Vagina (tissue), 2 donors: ENCODE results near the gene CFAP251.

Experiments
- POLR2AphosphoS5 ChIP-seq, 2 donors: sonication (generic); formaldehyde crosslinking; IDR thresholded peaks; one replicate each; pipeline ENCODE4 v1.9.0; 2017; ENCODE audit warnings: antibody characterized with exemption in 2 of 2, mild to moderate bottlenecking in 2 of 2, low read depth in 1 of 2; ENCODE audit not compliant: insufficient read depth in 1 of 2
- TF ChIP-seq, protein P1 (sequence below), 3 experiments: fragments of 450-650 bp in 2 of 3; fragments of 200-600 bp in 1 of 3; sonication (generic) in 1 of 3; IDR thresholded peaks; one replicate each; pipeline ENCODE4 v1.5.1; 2017 to 2019; ENCODE audit warnings: antibody characterized with exemption in 3 of 3, mild to moderate bottlenecking in 2 of 3, moderate library complexity in 2 of 3

DNA sequence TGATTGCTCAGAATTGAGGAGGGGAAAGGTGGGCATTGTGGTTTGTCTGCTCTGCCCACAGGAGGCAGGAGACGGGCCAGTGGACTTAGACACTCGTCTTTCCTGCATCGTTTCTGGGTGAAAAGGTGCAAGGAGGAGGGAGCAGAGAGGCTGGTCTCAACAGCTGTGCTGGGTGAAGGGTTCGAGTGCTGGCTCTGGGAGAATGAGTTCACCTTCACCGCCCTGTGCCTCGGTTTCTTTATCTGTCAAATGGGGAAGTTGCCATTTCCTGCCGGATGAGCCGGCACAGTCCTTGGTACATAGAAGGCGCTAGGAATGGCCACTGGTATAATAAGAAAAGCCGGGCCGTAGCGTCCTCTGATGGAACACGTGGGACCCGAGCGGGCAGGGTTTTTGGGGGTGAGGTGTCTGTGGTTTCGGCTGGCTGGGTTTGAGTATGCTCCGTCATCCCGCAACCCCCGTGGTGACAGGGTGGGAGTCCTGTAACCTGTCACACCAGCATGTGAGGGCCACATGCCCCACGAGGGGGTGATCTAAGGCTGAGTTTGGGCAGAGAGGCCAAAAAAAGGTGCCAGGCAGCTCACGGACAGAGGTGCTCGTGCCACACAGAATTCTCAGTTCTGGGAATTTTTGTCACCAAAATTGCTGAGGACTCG lies 110.6 kb downstream of the CFAP251 start:
- TF ChIP-seq, protein P1, sequence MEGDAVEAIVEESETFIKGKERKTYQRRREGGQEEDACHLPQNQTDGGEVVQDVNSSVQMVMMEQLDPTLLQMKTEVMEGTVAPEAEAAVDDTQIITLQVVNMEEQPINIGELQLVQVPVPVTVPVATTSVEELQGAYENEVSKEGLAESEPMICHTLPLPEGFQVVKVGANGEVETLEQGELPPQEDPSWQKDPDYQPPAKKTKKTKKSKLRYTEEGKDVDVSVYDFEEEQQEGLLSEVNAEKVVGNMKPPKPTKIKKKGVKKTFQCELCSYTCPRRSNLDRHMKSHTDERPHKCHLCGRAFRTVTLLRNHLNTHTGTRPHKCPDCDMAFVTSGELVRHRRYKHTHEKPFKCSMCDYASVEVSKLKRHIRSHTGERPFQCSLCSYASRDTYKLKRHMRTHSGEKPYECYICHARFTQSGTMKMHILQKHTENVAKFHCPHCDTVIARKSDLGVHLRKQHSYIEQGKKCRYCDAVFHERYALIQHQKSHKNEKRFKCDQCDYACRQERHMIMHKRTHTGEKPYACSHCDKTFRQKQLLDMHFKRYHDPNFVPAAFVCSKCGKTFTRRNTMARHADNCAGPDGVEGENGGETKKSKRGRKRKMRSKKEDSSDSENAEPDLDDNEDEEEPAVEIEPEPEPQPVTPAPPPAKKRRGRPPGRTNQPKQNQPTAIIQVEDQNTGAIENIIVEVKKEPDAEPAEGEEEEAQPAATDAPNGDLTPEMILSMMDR (IDR thresholded peaks at IDR 0.05): no peak
- no peak for TF ChIP-seq POLR2AphosphoS5 (IDR thresholded peaks at IDR 0.05; ENCODE audit: insufficient read depth in 1 of 2, low read depth in 1 of 2)
